Liver (tissue), 3 donors: ENCODE results near the gene CLIP2.

Experiments used
- CTCF ChIP-seq: fragments of 150-350 bp; IDR thresholded peaks from 2 replicates; pipeline ENCODE4 v1.5.1; 2017; ENCODE audit warnings: improper control_type of control experiment, low read depth, low read length; ENCODE audit not compliant: missing input control
- JUND ChIP-seq, 2 donors: IDR thresholded peaks; 2 replicates each; pipeline ENCODE4 v1.6.1; 2016; ENCODE audit warnings: antibody characterized with exemption in 2 of 2
- donor health status: healthy.
- donor health status: healthy.

DNA sequence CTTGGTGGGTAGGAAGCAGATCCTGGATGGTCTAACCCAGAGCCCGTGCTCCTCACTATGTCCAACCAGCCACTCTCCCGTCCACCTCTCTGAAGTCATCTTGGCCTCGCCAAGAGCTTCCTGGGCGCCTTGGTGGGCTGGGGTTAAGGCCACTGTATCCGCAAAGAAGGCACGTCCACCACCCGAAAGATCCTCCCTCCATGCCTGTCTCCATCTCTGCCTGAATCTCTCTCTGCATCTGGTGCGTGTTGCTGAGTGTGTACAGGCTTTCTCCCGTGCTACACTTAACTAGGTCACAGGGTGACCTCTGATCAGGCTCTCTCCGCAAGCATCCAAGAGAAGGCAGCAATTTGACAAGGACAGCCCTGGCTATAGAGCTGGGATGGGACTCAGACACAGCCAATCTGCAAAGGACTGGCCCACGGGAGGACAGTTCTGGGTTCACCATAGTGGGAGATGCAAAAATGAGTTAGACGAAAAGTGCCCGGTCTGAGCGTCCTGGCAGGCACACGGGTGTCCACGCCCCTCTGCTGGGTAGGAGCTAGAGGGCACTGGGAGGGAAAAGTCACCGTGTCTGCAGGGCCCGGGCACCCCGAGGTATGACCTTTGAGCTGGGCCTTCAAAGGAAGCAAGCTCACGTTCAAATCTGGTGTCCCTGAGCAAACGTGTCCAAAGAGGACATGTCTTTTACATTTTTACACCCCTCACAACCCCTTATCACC lies 25.6 kb upstream of the CLIP2 start:
- no peak for TF ChIP-seq CTCF
- TF ChIP-seq JUND (IDR thresholded peaks at IDR 0.05), result no peak
